ENCODE results near the gene C1orf146. TPM values are rescaled to one million over a fixed set of nuclear protein-coding genes. Genes with fewer than 3 reads are reported as not detected.

Gene C1orf146
- total RNA-seq, 4 donors from 2014 or later, result not detected

GRCh38 chr1:92210701-92211100, 7.0 kb upstream of the C1orf146 start:
- intact Hi-C loops (cut with DNase I; ENCODE audit: low total_unique reads), result no loop called here
- H3K4me3 ChIP-seq (ENCODE audit: low read depth, poor library complexity, severe bottlenecking), result no peak overlapping the region
- TF ChIP-seq POLR2A (IDR thresholded peaks at IDR 0.05) (no peak), CTCF (IDR thresholded peaks at IDR 0.05) (no peak)
- DNase-seq (ENCODE audit: low spot score in 2 of 2), result no peak
- WGBS, 2 donors, result 73 to 82% methylated on average over 2 of the region's 2 CpGs

GRCh38 chr1:92211166-92211565, 6.5 kb upstream of the C1orf146 start:
- no peak overlapping the region for H3K4me3 ChIP-seq (ENCODE audit: low read depth, poor library complexity, severe bottlenecking)
- DNase-seq (ENCODE audit: low spot score in 2 of 2), result no peak
- WGBS, 2 donors, result 78 to 86% methylated on average over 2 of the region's 2 CpGs
- intact Hi-C loops (cut with DNase I; ENCODE audit: low total_unique reads), result no loop called here
- no peak for TF ChIP-seq CTCF (IDR thresholded peaks at IDR 0.05)
- TF ChIP-seq POLR2A (IDR thresholded peaks at IDR 0.05), result no peak

- WGBS, 2 donors, result 82 to 84% methylated on average over 14 of the region's 14 CpGs
Observed at GRCh38 chr1:92218559-92218958, 844 bp downstream of the C1orf146 start.

GRCh38 chr1:92219028-92219427, 1.3 kb downstream of the C1orf146 start:
- DNase-seq (ENCODE audit: low spot score in 2 of 2), result no peak
- no peak for TF ChIP-seq POLR2A (IDR thresholded peaks at IDR 0.05)
- no peak for TF ChIP-seq CTCF (IDR thresholded peaks at IDR 0.05)
- intact Hi-C loops (cut with DNase I; ENCODE audit: low total_unique reads), result no loop called here

More at GRCh38 chr1:92218559-92218958, 844 bp downstream of the C1orf146 start:
- no peak for DNase-seq (ENCODE audit: low spot score in 2 of 2)
- H3K4me3 ChIP-seq (ENCODE audit: low read depth, poor library complexity, severe bottlenecking), result no peak overlapping the region
- intact Hi-C loops (cut with DNase I; ENCODE audit: low total_unique reads), result no loop called here
- TF ChIP-seq CTCF (IDR thresholded peaks at IDR 0.05), result no peak
- TF ChIP-seq POLR2A (IDR thresholded peaks at IDR 0.05), result no peak

GRCh38 chr1:92228401-92228800, 10.7 kb downstream of the C1orf146 start:
- TF ChIP-seq POLR2A (IDR thresholded peaks at IDR 0.05) (no peak), CTCF (IDR thresholded peaks at IDR 0.05) (no peak)
- intact Hi-C loops (cut with DNase I; ENCODE audit: low total_unique reads), result no loop called here
- no peak overlapping the region for H3K4me3 ChIP-seq (ENCODE audit: low read depth, poor library complexity, severe bottlenecking)
- WGBS, 2 donors, result 72 to 77% methylated on average over 3 of the region's 3 CpGs
- no peak for DNase-seq (ENCODE audit: low spot score in 2 of 2)

More at GRCh38 chr1:92219028-92219427, 1.3 kb downstream of the C1orf146 start:
- H3K4me3 ChIP-seq (ENCODE audit: low read depth, poor library complexity, severe bottlenecking), result no peak overlapping the region

- DNase-seq (ENCODE audit: low spot score in 2 of 2), result no peak
- intact Hi-C loops (cut with DNase I; ENCODE audit: low total_unique reads), result no loop called here
- WGBS, 2 donors, result 63 to 74% methylated on average over 1 of the region's 1 CpG
- no peak for TF ChIP-seq CTCF (IDR thresholded peaks at IDR 0.05)
- TF ChIP-seq POLR2A (IDR thresholded peaks at IDR 0.05), result no peak
- H3K4me3 ChIP-seq (ENCODE audit: low read depth, poor library complexity, severe bottlenecking), result no peak overlapping the region
Observed at GRCh38 chr1:92230736-92231135, 13.0 kb downstream of the C1orf146 start.

Measured in lower leg skin (tissue), 4 donors.